H1 (cell line): ENCODE results near the gene CYP2C9. TPM values are rescaled to one million over a fixed set of nuclear protein-coding genes. Genes with fewer than 3 reads are reported as not detected.

Experiments
- CTCF ChIA-PET: fragments of 300-600 bp; sonication (Branson Sonifier 250); formaldehyde crosslinking; loops from one replicate; lab custom pipeline; 2021; ENCODE audit not compliant: partially characterized antibody; lab: Charles Lee
- POLR2A ChIA-PET: fragments of 300-600 bp; sonication (Branson Sonifier 250); formaldehyde crosslinking; loops from one replicate; lab custom pipeline; 2021; ENCODE audit warnings: inconsistent platforms; ENCODE audit not compliant: partially characterized antibody; lab: Charles Lee
- DNase-seq, 2 experiments: peaks; one replicate each; pipeline versions ENCODE4 v3.0.0 to v3.0.0-alpha.2; 2010 to 2022; ENCODE audit warnings: low spot score in 2 of 2, low read depth in 1 of 2, mixed read lengths in 1 of 2
- FAIRE-seq: peaks from 2 replicates; lab custom pipeline; 2011; peaks lifted over from hg19 to GRCh38; lab: Jason Lieb, UNC
- H2AFZ ChIP-seq: 2 replicates; pipeline ENCODE4 v1.8.1; 2012; ENCODE audit warnings: low read length, inconsistent platforms
- H2AK5ac ChIP-seq: 2 replicates; pipeline ENCODE4 v1.6.1; 2013; ENCODE audit warnings: low read depth, low read length
- H2BK120ac ChIP-seq: replicated peaks from 2 replicates; pipeline ENCODE3; 2013; ENCODE audit warnings: low read depth, low read length, inconsistent platforms
- H2BK12ac ChIP-seq: 2 replicates; pipeline ENCODE4 v1.6.1; 2013; ENCODE audit warnings: low read depth, low read length
- H2BK15ac ChIP-seq: 2 replicates; pipeline ENCODE4 v1.6.1; 2013; ENCODE audit warnings: low read length
- H2BK20ac ChIP-seq: 2 replicates; pipeline ENCODE4 v1.6.1; 2013; ENCODE audit warnings: low read length
- H2BK5ac ChIP-seq: 2 replicates; pipeline ENCODE4 v1.6.1; 2013; ENCODE audit warnings: low read depth, low read length
- H3K14ac ChIP-seq: 2 replicates; pipeline ENCODE4 v1.6.1; 2013; ENCODE audit warnings: inconsistent platforms; ENCODE audit not compliant: insufficient read length
- H3K18ac ChIP-seq: 2 replicates; pipeline ENCODE4 v1.6.1; 2013; ENCODE audit warnings: low read length; ENCODE audit errors: extremely low read depth
- H3K23ac ChIP-seq: 2 replicates; pipeline ENCODE4 v1.6.1; 2013; ENCODE audit warnings: inconsistent platforms; ENCODE audit not compliant: insufficient read length
- H3K23me2 ChIP-seq: 2 replicates; pipeline ENCODE4 v1.6.1; 2013; ENCODE audit warnings: low read depth, low read length
- H3K27ac ChIP-seq: 2 replicates; pipeline ENCODE4 v1.6.1; 2011; ENCODE audit warnings: low read depth, low read length, inconsistent platforms
- H3K27me3 ChIP-seq, 4 experiments: replicated peaks in 1 of 4; 1 replicate in 1 of 4; 2 replicates in 3 of 4; pipeline versions ENCODE4 v1.6.1 to v1.8.1; 2011 to 2013; ENCODE audit warnings: low read length in 3 of 4, mild to moderate bottlenecking in 3 of 4, inconsistent platforms in 2 of 4, mixed read lengths in 2 of 4, moderate library complexity in 1 of 4; ENCODE audit not compliant: control insufficient read depth in 3 of 4, insufficient read depth in 3 of 4; ENCODE audit errors: extremely low read depth in 1 of 4
- H3K36me3 ChIP-seq, 4 experiments: 2 replicates each; pipeline versions ENCODE4 v1.6.1 to v1.8.1; 2011 to 2013; ENCODE audit warnings: mild to moderate bottlenecking in 4 of 4, low read length in 3 of 4, moderate library complexity in 2 of 4, control low read depth in 1 of 4, inconsistent platforms in 1 of 4; ENCODE audit not compliant: insufficient read depth in 4 of 4, control insufficient read depth in 2 of 4
- H3K4ac ChIP-seq: replicated peaks from 2 replicates; pipeline ENCODE3; 2013; ENCODE audit warnings: low read length, low read depth, mixed read lengths, inconsistent platforms; ENCODE audit not compliant: insufficient read length
- H3K4me1 ChIP-seq, 4 experiments: replicated peaks in 1 of 4; 1 replicate in 1 of 4; 2 replicates in 3 of 4; pipeline versions ENCODE4 v1.6.1 to v1.8.1; 2011 to 2013; ENCODE audit warnings: low read length in 3 of 4, inconsistent platforms in 2 of 4, mixed read lengths in 1 of 4; ENCODE audit not compliant: insufficient read depth in 4 of 4, control insufficient read depth in 3 of 4
- H3K4me2 ChIP-seq, 2 experiments: 2 replicates each; pipeline versions ENCODE4 v1.6.1 to v1.8.1; 2011 to 2013; ENCODE audit warnings: low read depth in 2 of 2, low read length in 2 of 2, control low read depth in 1 of 2, inconsistent platforms in 1 of 2, mild to moderate bottlenecking in 1 of 2; ENCODE audit not compliant: insufficient read depth in 1 of 2
- H3K4me3 ChIP-seq, 4 experiments: fragments of 200-600, 300-600 bp in 1 of 4; sonication (generic), shearing (Covaris generic), sonication (Bioruptor Twin) in 1 of 4; 2 replicates each; pipeline versions ENCODE4 v1.5.1 to v1.8.1; 2011 to 2016; ENCODE audit warnings: low read length in 4 of 4, low read depth in 3 of 4, control low read depth in 2 of 4, inconsistent platforms in 2 of 4, mild to moderate bottlenecking in 2 of 4, mixed read lengths in 1 of 4, moderate library complexity in 1 of 4; ENCODE audit not compliant: insufficient read depth in 2 of 4; ENCODE audit errors: extremely low read depth in 1 of 4
- H3K56ac ChIP-seq: replicated peaks from 2 replicates; pipeline ENCODE3; 2013; ENCODE audit warnings: low read depth, mild to moderate bottlenecking, mixed read lengths, low read length, inconsistent platforms; ENCODE audit not compliant: insufficient read length
- H3K79me1 ChIP-seq: 2 replicates; pipeline ENCODE4 v1.6.1; 2013; ENCODE audit warnings: low read depth, low read length, control low read depth
- H3K79me2 ChIP-seq, 2 experiments: 2 replicates each; pipeline versions ENCODE4 v1.6.1 to v1.8.1; 2012 to 2013; ENCODE audit warnings: low read length in 2 of 2, mild to moderate bottlenecking in 2 of 2, inconsistent platforms in 1 of 2; ENCODE audit not compliant: insufficient read depth in 2 of 2, control insufficient read depth in 1 of 2
- H3K9ac ChIP-seq, 4 experiments: replicated peaks in 1 of 4; 1 replicate in 1 of 4; 2 replicates in 3 of 4; pipeline versions ENCODE4 v1.6.1 to v1.8.1; 2011 to 2013; ENCODE audit warnings: low read depth in 3 of 4, low read length in 3 of 4, control low read depth in 2 of 4, mild to moderate bottlenecking in 2 of 4, moderate library complexity in 2 of 4, inconsistent platforms in 1 of 4; ENCODE audit errors: extremely low read depth in 1 of 4
- H3K9me3 ChIP-seq, 2 experiments: 2 replicates each; pipeline versions ENCODE4 v1.6.1 to v1.8.1; 2012 to 2013; ENCODE audit warnings: mild to moderate bottlenecking in 2 of 2, moderate library complexity in 2 of 2, control low read depth in 1 of 2, inconsistent platforms in 1 of 2, low read depth in 1 of 2, low read length in 1 of 2, mixed read lengths in 1 of 2; ENCODE audit not compliant: insufficient read depth in 2 of 2
- H4K20me1 ChIP-seq, 2 experiments: replicated peaks in 1 of 2; 2 replicates each; pipeline versions ENCODE3 to v1.8.1; 2011 to 2013; ENCODE audit warnings: inconsistent platforms in 2 of 2, low read length in 2 of 2, mild to moderate bottlenecking in 1 of 2; ENCODE audit not compliant: insufficient read depth in 2 of 2, control insufficient read depth in 1 of 2
- H4K5ac ChIP-seq: 2 replicates; pipeline ENCODE4 v1.6.1; 2013; ENCODE audit warnings: low read length, low read depth, mixed read lengths, inconsistent platforms; ENCODE audit not compliant: insufficient read length
- H4K8ac ChIP-seq: 2 replicates; pipeline ENCODE4 v1.8.0; 2013; ENCODE audit warnings: mild to moderate bottlenecking, moderate library complexity, low read length, inconsistent platforms; ENCODE audit not compliant: insufficient read depth; ENCODE audit errors: extremely low read depth
- H4K91ac ChIP-seq: replicated peaks from 2 replicates; pipeline ENCODE3; 2013; ENCODE audit warnings: low read length, mixed read lengths, inconsistent platforms; ENCODE audit not compliant: insufficient read length
- BCL11A ChIP-seq, 2 experiments: IDR thresholded peaks; one replicate each; pipeline ENCODE4 v1.6.1; 2011; ENCODE audit warnings: low read depth in 2 of 2, low read length in 2 of 2, mild to moderate bottlenecking in 2 of 2
- CHD1 ChIP-seq: IDR thresholded peaks from 2 replicates; pipeline ENCODE4 v1.6.1; 2012; ENCODE audit warnings: low read depth, low read length, improper control_type of control experiment
- CREB1 ChIP-seq: IDR thresholded peaks from 2 replicates; pipeline ENCODE4 v1.6.1; 2012; ENCODE audit warnings: inconsistent platforms
- EP300 ChIP-seq, 2 experiments: IDR thresholded peaks; 1 replicate in 1 of 2; 2 replicates in 1 of 2; pipeline ENCODE4 v1.6.1; 2011 to 2012; ENCODE audit warnings: low read depth in 2 of 2, low read length in 2 of 2, mild to moderate bottlenecking in 2 of 2, borderline replicate concordance in 1 of 2, inconsistent platforms in 1 of 2, moderate library complexity in 1 of 2
- POLR2AphosphoS5 ChIP-seq: IDR thresholded peaks from 2 replicates; pipeline ENCODE4 v1.6.1; 2011; ENCODE audit warnings: low read depth, low read length
- SRF ChIP-seq: IDR thresholded peaks from 2 replicates; pipeline ENCODE4 v1.6.1; 2011; ENCODE audit warnings: mild to moderate bottlenecking, low read depth, low read length, moderate library complexity
- polyA plus RNA-seq, 7 experiments: library from polyadenylated mRNA; depleted of rRNA in 3 of 7; stranded (reverse) in 5 of 7; unstranded in 2 of 7; fragments of >200 nt in 5 of 7; fragments of 200-250 nt in 2 of 7; gene quantifications; 1 replicate in 5 of 7; 2 replicates in 1 of 7; 4 replicates in 1 of 7; pipeline versions ENCODE4 v1.2.1 to v1.2.3, GENCODE V29; 2011 to 2013; ENCODE audit warnings: missing spikeins in 2 of 7, mixed read lengths in 2 of 7
- total RNA-seq: library from RNA; stranded (reverse); fragmentation: NEBNext Ultra II Directional; extraction: Animal tissue kit (Norgen Biotek cat#: 25700); gene quantifications from 2 replicates; pipeline ENCODE4 v1.2.1, GENCODE V29; 2021

Gene CYP2C9
- total and polyA plus RNA-seq, 2 of the 8 experiments (the other 6 are each of a cell fraction or from before 2014, with no cell fraction given), result 0.03 TPM; not detected in 1

- no peak overlapping the region for H4K8ac ChIP-seq
- no peak overlapping the region for H2BK20ac ChIP-seq
- H3K4ac ChIP-seq, result no peak overlapping the region
- ChIA-PET POLR2A (no interaction called here), CTCF (no interaction called here)
- no peak overlapping the region for H3K14ac ChIP-seq
- no peak overlapping the region for H2BK15ac ChIP-seq
- H4K91ac ChIP-seq, result no peak overlapping the region
- H3K4me3 ChIP-seq, result no peak overlapping the region
- H3K79me1 ChIP-seq, result no peaks in the 10 kb centered on the region
- no peak for DNase-seq
- no peaks in the 10 kb centered on the region for H3K36me3 ChIP-seq
- no peak overlapping the region for H3K23ac ChIP-seq
- H2BK12ac ChIP-seq, result no peak overlapping the region
- no peaks in the 10 kb centered on the region for H3K79me2 ChIP-seq
- no peaks in the 10 kb centered on the region for H3K4me1 ChIP-seq
- no peaks in the 10 kb centered on the region for H3K9me3 ChIP-seq
- no peak overlapping the region for H2BK120ac ChIP-seq
- no peak overlapping the region for H3K18ac ChIP-seq
- no peaks in the 10 kb centered on the region for H4K20me1 ChIP-seq
- no peak overlapping the region for H3K27ac ChIP-seq
- no peaks in the 10 kb centered on the region for H3K23me2 ChIP-seq
- no peak overlapping the region for H4K5ac ChIP-seq
- no peak overlapping the region for H2AFZ ChIP-seq
- H2AK5ac ChIP-seq, result no peak overlapping the region
- FAIRE-seq, result no peak
- H3K9ac ChIP-seq, result no peak overlapping the region
- H2BK5ac ChIP-seq, result no peak overlapping the region
- TF ChIP-seq SRF, result no peak
- no peak for TF ChIP-seq CHD1
- no peak for TF ChIP-seq POLR2AphosphoS5
- TF ChIP-seq BCL11A (IDR thresholded peaks at IDR 0.05; ENCODE audit: low read depth in 2 of 2, low read length in 2 of 2), result no peak
- TF ChIP-seq EP300 (IDR thresholded peaks at IDR 0.05; ENCODE audit: borderline replicate concordance in 1 of 2, low read depth in 2 of 2, low read length in 2 of 2), result no peak
- no peak for TF ChIP-seq CREB1
- no peak overlapping the region for H3K4me2 ChIP-seq
- H3K27me3 ChIP-seq, result no peaks in the 10 kb centered on the region
- H3K56ac ChIP-seq, result no peak overlapping the region
These were observed 93.2 kb downstream of the CYP2C9 start for GRCh38 chr10:95031656-95032055.
